GM18861 (cell line): ENCODE data around the gene CGNL1.

Experiments
- ATAC-seq: cut with Tn5 transposase; IDR thresholded peaks from one replicate; pipeline ENCODE4 v1.9.1; 2021; ENCODE audit not compliant: unreplicated experiment

The CGNL1 gene

GRCh38 chr15:57494581-57494980 is 118.3 kb downstream of the CGNL1 start:
- ATAC-seq = no peak

- peak; percentile 69 for ATAC-seq
Measured at GRCh38 chr15:57495041-57495440, 118.7 kb downstream of the CGNL1 start.

- no peak for ATAC-seq
Measured at GRCh38 chr15:57495554-57496165, 119.4 kb downstream of the CGNL1 start.

GRCh38 chr15:57496594-57496945 is 120.3 kb downstream of the CGNL1 start:
- no peak for ATAC-seq

- ATAC-seq = no peak
Measured at GRCh38 chr15:57496946-57497869, 120.9 kb downstream of the CGNL1 start.

- ATAC-seq = no peak
Measured at GRCh38 chr15:57500256-57500655, 124.0 kb downstream of the CGNL1 start.

GRCh38 chr15:57500979-57501576 is 124.8 kb downstream of the CGNL1 start:
- no peak for ATAC-seq

- ATAC-seq = no peak
Measured at GRCh38 chr15:57502116-57502515, 125.8 kb downstream of the CGNL1 start.

GRCh38 chr15:57503051-57503702 is 126.9 kb downstream of the CGNL1 start:
- no peak for ATAC-seq

GRCh38 chr15:57503911-57504598 is 127.8 kb downstream of the CGNL1 start:
- no peak for ATAC-seq

GRCh38 chr15:57504599-57504940 is 128.3 kb downstream of the CGNL1 start:
- ATAC-seq = no peak

- no peak for ATAC-seq
Measured at GRCh38 chr15:57505056-57505715, 128.9 kb downstream of the CGNL1 start.

- no peak for ATAC-seq
Measured at GRCh38 chr15:57505949-57506391, 129.7 kb downstream of the CGNL1 start.

GRCh38 chr15:57506422-57506821 is 130.1 kb downstream of the CGNL1 start:
- no peak for ATAC-seq

- ATAC-seq = no peak
Measured at GRCh38 chr15:57507111-57507510, 130.8 kb downstream of the CGNL1 start.

GRCh38 chr15:57509126-57509525 is 132.8 kb downstream of the CGNL1 start:
- no peak for ATAC-seq

GRCh38 chr15:57509965-57510364 is 133.7 kb downstream of the CGNL1 start:
- ATAC-seq = no peak

- no peak for ATAC-seq
Measured at GRCh38 chr15:57510647-57511046, 134.3 kb downstream of the CGNL1 start.

GRCh38 chr15:57516327-57517029 is 140.2 kb downstream of the CGNL1 start:
- no peak for ATAC-seq
